NCI-H82 treated with DMSO at 0.1 percent for 48 hours (cell line): ENCODE results near the gene PTPRK.
"Not testable (repeated sequence)": the region's sequence is repeated elsewhere in the genome, so short reads cannot be mapped to it uniquely, and the experiment has no call there.

Experiments
- DNase-seq: peaks from one replicate; lab custom pipeline; 2025; ENCODE audit not compliant: unreplicated experiment; lab: John Stamatoyannopoulos, UW

PTPRK gene

GRCh38 chr6:127939442-127940066 lies 580.8 kb downstream of the PTPRK start:
- DNase-seq, result no peak

GRCh38 chr6:127938701-127939100 lies 581.7 kb downstream of the PTPRK start:
- no peak for DNase-seq

- no peak for DNase-seq
Observed at GRCh38 chr6:127937747-127938146, 582.7 kb downstream of the PTPRK start.

GRCh38 chr6:127937102-127937501 lies 583.3 kb downstream of the PTPRK start:
- no peak for DNase-seq

DNA sequence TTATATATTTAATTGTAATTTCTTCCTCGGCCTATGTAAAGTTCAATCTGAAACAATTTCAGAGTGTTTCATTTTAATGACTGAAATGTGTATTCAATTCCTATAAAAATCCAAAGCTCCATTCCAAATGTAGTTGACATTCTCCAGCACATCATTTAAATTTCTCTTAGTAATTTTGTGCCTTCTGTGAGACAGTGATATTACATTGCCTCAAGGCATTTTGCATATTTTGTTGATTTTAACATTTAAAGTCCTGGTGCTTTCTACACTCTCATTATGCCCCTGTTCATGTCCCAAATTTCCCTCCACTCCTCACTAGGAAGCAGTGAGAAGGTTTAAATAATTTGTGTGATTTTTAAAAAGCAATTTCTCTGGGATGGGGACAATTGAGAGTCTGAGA lies 585.4 kb downstream of the PTPRK start:
- no peak for DNase-seq

- DNase-seq, result no peak
Observed at GRCh38 chr6:127933852-127934840, 586.3 kb downstream of the PTPRK start.

DNA sequence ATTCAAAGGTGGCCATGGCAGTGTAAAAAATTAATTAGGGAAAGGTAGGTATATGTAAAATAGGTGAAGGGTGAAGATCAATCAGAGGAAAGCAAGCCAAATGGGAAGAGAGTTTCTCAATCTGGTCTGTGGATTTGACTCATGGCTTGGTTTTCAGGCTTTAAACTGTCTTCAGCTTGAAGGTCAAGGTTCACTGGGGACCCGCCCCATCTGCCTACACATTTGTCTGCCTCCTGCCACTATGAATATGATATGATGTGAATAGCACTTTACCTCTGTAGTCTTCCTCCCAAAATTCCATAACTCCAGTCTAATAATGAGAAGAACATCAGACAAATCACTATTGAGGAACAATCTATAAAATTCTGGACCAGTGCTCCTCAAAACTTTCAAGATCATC lies 587.3 kb downstream of the PTPRK start:
- DNase-seq, result no peak

DNA sequence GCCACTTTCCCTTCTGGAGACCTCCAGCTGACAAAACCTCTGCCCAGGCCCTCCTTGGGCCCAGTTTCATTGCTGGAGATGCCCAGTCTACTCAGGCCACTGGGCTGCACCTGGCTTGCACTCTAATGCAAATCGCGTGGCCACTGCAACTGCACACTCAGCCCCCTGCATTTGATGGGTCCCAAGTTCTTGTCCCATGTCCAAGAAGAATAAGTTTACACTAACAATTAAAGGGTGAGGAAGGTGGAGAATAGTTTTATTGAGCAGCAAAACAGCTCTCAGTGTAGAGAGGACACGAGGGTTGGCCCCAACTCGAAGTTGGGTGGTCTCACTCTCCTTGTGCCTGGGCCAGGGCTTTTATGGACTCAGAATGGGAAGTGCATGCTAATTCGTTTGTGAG lies 587.7 kb downstream of the PTPRK start:
- DNase-seq, result no peak

GRCh38 chr6:127926441-127926840 lies 594.0 kb downstream of the PTPRK start:
- not testable (repeated sequence) for DNase-seq

- no peak for DNase-seq
Observed at GRCh38 chr6:127924440-127924839, 596.0 kb downstream of the PTPRK start.

- DNase-seq, result no peak
Observed at GRCh38 chr6:127924031-127924430, 596.4 kb downstream of the PTPRK start.

GRCh38 chr6:127923135-127923534 lies 597.3 kb downstream of the PTPRK start:
- no peak for DNase-seq

DNA sequence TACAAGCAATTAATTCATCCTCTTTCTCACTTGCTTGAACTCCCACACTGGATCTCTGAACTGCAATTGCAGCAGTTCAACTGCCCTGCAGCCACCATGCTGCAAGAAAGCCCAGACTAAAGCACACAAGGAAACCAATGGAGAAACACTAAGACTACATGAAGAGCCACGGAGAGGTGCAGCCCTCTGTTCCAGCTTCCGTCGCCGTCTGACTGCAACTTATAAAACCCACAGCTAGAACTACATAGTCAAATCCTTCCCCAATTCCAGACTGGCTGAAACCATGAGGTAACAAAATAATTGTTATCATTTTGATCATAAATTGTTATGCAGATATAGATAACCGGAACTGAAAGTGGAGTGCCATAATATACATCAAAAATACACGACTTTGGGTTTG lies 598.4 kb downstream of the PTPRK start:
- no peak for DNase-seq

- DNase-seq, result no peak
Observed at GRCh38 chr6:127920804-127921203, 599.6 kb downstream of the PTPRK start.
